ENCODE results near the gene CCDC33. TPM values are rescaled to one million over a fixed set of nuclear protein-coding genes. Genes with fewer than 3 reads are reported as not detected.
A peak's percentile ranks its signal among the peaks of the same experiment; 100 is the strongest.
"Not testable (repeated sequence)": the region's sequence is repeated elsewhere in the genome, so short reads cannot be mapped to it uniquely, and the experiment has no call there.

CCDC33 gene
- total RNA-seq, 1 experiment from 2014 or later = 10.6 TPM

- CTCF ChIA-PET = interaction anchor here (1.2 to 1.8 kb wide), 3 partner anchors 23 to 52 kb away, joined by 3 to 5 read pairs (median 5); no protein-coding TSS in a partner anchor
- H3K36me3 Mint-ChIP-seq = peaks cover 15% of the 10 kb centered on the region
- peak; percentile 17 for DNase-seq (ENCODE audit: low spot score)
These were observed 123.2 kb downstream of the CCDC33 start for GRCh38 chr15:74359376-74359775.

GRCh38 chr15:74360855-74361254 lies 124.7 kb downstream of the CCDC33 start:
- H3K27ac Mint-ChIP-seq; H3K4me3 Mint-ChIP-seq; ATAC-seq; DNase-seq (ENCODE audit: low spot score); H3K9me3 Mint-ChIP-seq; H3K36me3 Mint-ChIP-seq; POLR2A ChIA-PET: not testable (repeated sequence)
- peaks cover 22% of the 10 kb centered on the region for H3K4me1 Mint-ChIP-seq
- CTCF ChIA-PET = interaction anchor here (1.0 to 2.0 kb wide), 3 partner anchors 14 to 49 kb away, joined by 5 to 6 read pairs (median 5); no protein-coding TSS in a partner anchor
- H3K27me3 Mint-ChIP-seq (ENCODE audit: low read depth) = peaks cover 17% of the 10 kb centered on the region

More at GRCh38 chr15:74359376-74359775, 123.2 kb downstream of the CCDC33 start:
- H3K4me3 Mint-ChIP-seq, H3K27ac Mint-ChIP-seq, ATAC-seq, POLR2A ChIA-PET: not testable (repeated sequence)
- Mint-ChIP-seq H3K4me1 (peaks cover 13% of the 10 kb centered on the region), H3K9me3 (peaks cover 14% of the 10 kb centered on the region), H3K27me3 (ENCODE audit: low read depth) (peaks cover 11% of the 10 kb centered on the region)

- no peak for DNase-seq (ENCODE audit: low spot score)
- no peak overlapping the region for H3K27ac Mint-ChIP-seq
- no peak for ATAC-seq
- H3K4me1 Mint-ChIP-seq = peaks cover 22% of the 10 kb centered on the region
- H3K27me3 Mint-ChIP-seq (ENCODE audit: low read depth) = peaks cover 29% of the 10 kb centered on the region
- CTCF ChIA-PET = interaction anchor here (0.6 to 2.0 kb wide), 3 partner anchors 10 to 314 kb away, joined by 3 to 6 read pairs (median 6); no protein-coding TSS in a partner anchor
- no peak overlapping the region for H3K4me3 Mint-ChIP-seq
- no peak for TF ChIP-seq ESRRA (CRISPR knock-in tag; IDR thresholded peaks at IDR 0.05; ENCODE audit: borderline replicate concordance)
- no peak for TF ChIP-seq AR (CRISPR knock-in tag; IDR thresholded peaks at IDR 0.05)
- H3K9me3 Mint-ChIP-seq = no peaks in the 10 kb centered on the region
- H3K36me3 Mint-ChIP-seq = no peaks in the 10 kb centered on the region
- POLR2A ChIA-PET = no interaction called here
These were observed 126.4 kb downstream of the CCDC33 start for GRCh38 chr15:74362482-74362881.

GRCh38 chr15:74364936-74365597 lies 128.9 kb downstream of the CCDC33 start:
- Mint-ChIP-seq H3K27me3 (ENCODE audit: low read depth) (peaks cover 29% of the 10 kb centered on the region), H3K36me3 (no peaks in the 10 kb centered on the region), H3K27ac (peak overlapping the region; percentile 20; the same call in 1 of the 2 replicates), H3K9me3 (no peaks in the 10 kb centered on the region), H3K4me3 (peak overlapping the region; percentile 72), H3K4me1 (peaks cover 22% of the 10 kb centered on the region)
- peak; percentile 38 for ATAC-seq
- TF ChIP-seq NFATC4 (CRISPR knock-in tag; IDR thresholded peaks at IDR 0.05) = no peak
- TF ChIP-seq ATF1 (CRISPR knock-in tag; IDR thresholded peaks at IDR 0.05) = no peak
- no peak for TF ChIP-seq ELF4 (CRISPR knock-in tag; IDR thresholded peaks at IDR 0.05; ENCODE audit: low read depth)
- TF ChIP-seq EMX1 (CRISPR knock-in tag; IDR thresholded peaks at IDR 0.05) = no peak
- no peak for TF ChIP-seq USF1 (CRISPR knock-in tag; IDR thresholded peaks at IDR 0.05)
- no peak for TF ChIP-seq HMGA2 (CRISPR knock-in tag; IDR thresholded peaks at IDR 0.05)
- no peak for TF ChIP-seq ZNF232 (CRISPR knock-in tag; IDR thresholded peaks at IDR 0.05)
- TF ChIP-seq FOXP4 (CRISPR knock-in tag; IDR thresholded peaks at IDR 0.05) = no peak
- no peak for TF ChIP-seq ATF2 (CRISPR knock-in tag; IDR thresholded peaks at IDR 0.05; ENCODE audit: borderline replicate concordance, low read depth)
- no peak for TF ChIP-seq TCF7 (CRISPR knock-in tag; IDR thresholded peaks at IDR 0.05; ENCODE audit: low read depth)
- TF ChIP-seq MLX (CRISPR knock-in tag; IDR thresholded peaks at IDR 0.05) = no peak
- TF ChIP-seq USF2 (CRISPR knock-in tag; IDR thresholded peaks at IDR 0.05) = no peak
- TF ChIP-seq OVOL2 (CRISPR knock-in tag; IDR thresholded peaks at IDR 0.05; ENCODE audit: borderline replicate concordance) = no peak
- TF ChIP-seq ETV6 (CRISPR knock-in tag; IDR thresholded peaks at IDR 0.05) = no peak
- TF ChIP-seq ZNF317 (CRISPR knock-in tag; IDR thresholded peaks at IDR 0.05; ENCODE audit: borderline replicate concordance, low read depth) = no peak
- no peak for TF ChIP-seq ESRRA (CRISPR knock-in tag; IDR thresholded peaks at IDR 0.05; ENCODE audit: borderline replicate concordance)
- POLR2A ChIA-PET = interaction anchor here (1.1 kb wide), 1 partner anchor 96 kb away, joined by 7 read pairs; the partner anchor contains the start of gene UBL7
- CTCF ChIA-PET = interaction anchor here (0.7 to 3.0 kb wide), 4 partner anchors 44 to 619 kb away, joined by 3 to 10 read pairs (median 3); no protein-coding TSS in a partner anchor
- DNase-seq (ENCODE audit: low spot score) = peak; percentile 15

Data from WTC11 (cell line).